CD4-positive, alpha-beta T cell (primary cell): ENCODE measurements around the gene ZNF335. TPM values are rescaled to one million over a fixed set of nuclear protein-coding genes. Genes with fewer than 3 reads are reported as not detected.

Experiments
- ATAC-seq: fragments of 200-7000 bp; cut with Tn5 transposase; one replicate; pipeline ENCODE4 v1.10.0; 2022; ENCODE audit warnings: mild to moderate bottlenecking; ENCODE audit not compliant: poor library complexity
- CTCF ChIA-PET: fragments of 350-600 bp; sonication (Branson Sonifier 250); formaldehyde crosslinking; loops from one replicate; lab custom pipeline; 2021; ENCODE audit warnings: antibody characterized with exemption, inconsistent platforms; lab: Charles Lee
- POLR2A ChIA-PET: fragments of 350-600 bp; sonication (Branson Sonifier 250); formaldehyde crosslinking; loops from one replicate; lab custom pipeline; 2021; ENCODE audit warnings: antibody characterized with exemption, inconsistent platforms; lab: Charles Lee
- DNase-seq, 14 experiments: peaks; one replicate each; pipeline ENCODE4 v3.0.0-alpha.2; 2013 to 2020; ENCODE audit warnings: mixed read lengths in 2 of 14
- H3K27ac ChIP-seq, 2 donors: one replicate each; pipeline versions ENCODE4 v1.5.1 to v1.7.0; 2013; ENCODE audit warnings: low read length in 2 of 2, low read depth in 1 of 2, mild to moderate bottlenecking in 1 of 2
- H3K27me3 ChIP-seq, 2 experiments: 1 replicate in 1 of 2; 2 replicates in 1 of 2; pipeline versions ENCODE4 v1.6.1 to v1.7.0; 2013; ENCODE audit warnings: low read length in 2 of 2, control low read depth in 1 of 2, mild to moderate bottlenecking in 1 of 2, moderate library complexity in 1 of 2; ENCODE audit not compliant: insufficient read depth in 2 of 2, control insufficient read depth in 1 of 2
- H3K36me3 ChIP-seq: one replicate; pipeline ENCODE4 v1.6.1; 2013; ENCODE audit warnings: low read length, control low read depth; ENCODE audit not compliant: insufficient read depth
- H3K4me1 ChIP-seq: one replicate; pipeline ENCODE4 v1.6.1; 2013; ENCODE audit warnings: low read length, control low read depth; ENCODE audit not compliant: insufficient read depth
- H3K4me3 ChIP-seq: one replicate; pipeline ENCODE4 v1.5.1; 2013; ENCODE audit warnings: mild to moderate bottlenecking, low read length, moderate library complexity
- H3K9me3 ChIP-seq, 2 experiments: 1 replicate in 1 of 2; 2 replicates in 1 of 2; pipeline versions ENCODE4 v1.6.1 to v1.7.0; 2013; ENCODE audit warnings: low read length in 2 of 2, mild to moderate bottlenecking in 2 of 2, control low read depth in 1 of 2, moderate library complexity in 1 of 2; ENCODE audit not compliant: control insufficient read depth in 1 of 2, insufficient read depth in 1 of 2
- H3K27ac Mint-ChIP-seq: one replicate; pipeline ENCODE4 v1.8.0; 2020; ENCODE audit warnings: mixed read lengths
- H3K27me3 Mint-ChIP-seq: one replicate; pipeline ENCODE4 v1.8.0; 2021; ENCODE audit warnings: mixed read lengths
- H3K36me3 Mint-ChIP-seq: one replicate; pipeline ENCODE4 v1.8.0; 2021; ENCODE audit warnings: low read depth, mixed read lengths
- H3K4me1 Mint-ChIP-seq: one replicate; pipeline ENCODE4 v1.8.0; 2021; ENCODE audit warnings: low read depth, mixed read lengths
- H3K4me3 Mint-ChIP-seq: one replicate; pipeline ENCODE4 v1.8.0; 2020; ENCODE audit warnings: mild to moderate bottlenecking, mixed read lengths
- H3K9me3 Mint-ChIP-seq: one replicate; pipeline ENCODE4 v1.8.0; 2020; ENCODE audit warnings: mixed read lengths
- intact Hi-C, 2 experiments: fragments of 100-400 bp; cut with DNase I in 1 of 2; cut with micrococcal nuclease in 1 of 2; formaldehyde crosslinking; loops; one replicate each; pipeline versions ENCODE4 v1.15.1 to v1.9.0; 2023 to 2025; cut with DNase I, micrococcal nuclease
- total RNA-seq, 174 experiments: library from RNA in 2 of 174; stranded (reverse) in 2 of 174; gene quantifications; one replicate each; pipeline ENCODE4 v1.2.3 and lab custom pipeline; 2021 to 2026
- TF ChIP-seq, protein P1 (sequence below): fragments of 200-600 bp; IDR thresholded peaks from one replicate; pipeline ENCODE4 v1.8.0; 2022; ENCODE audit warnings: antibody characterized with exemption, mild to moderate bottlenecking

Gene ZNF335
- total RNA-seq, 2 experiments from 2014 or later: 67.3 to 74.6 TPM

GRCh38 chr20:45912344-45912682 is 59.7 kb downstream of the ZNF335 start:
- H3K9me3 ChIP-seq: no peaks in the 10 kb centered on the region
- no peak overlapping the region for H3K27ac ChIP-seq
- no peak overlapping the region for H3K27ac Mint-ChIP-seq
- peaks cover 23% of the 10 kb centered on the region for H3K4me1 ChIP-seq
- peaks cover 35% of the 10 kb centered on the region for H3K27me3 Mint-ChIP-seq
- DNase-seq (no peak), ATAC-seq (no peak)
- H3K36me3 Mint-ChIP-seq: no peaks in the 10 kb centered on the region
- TF ChIP-seq, protein P1, sequence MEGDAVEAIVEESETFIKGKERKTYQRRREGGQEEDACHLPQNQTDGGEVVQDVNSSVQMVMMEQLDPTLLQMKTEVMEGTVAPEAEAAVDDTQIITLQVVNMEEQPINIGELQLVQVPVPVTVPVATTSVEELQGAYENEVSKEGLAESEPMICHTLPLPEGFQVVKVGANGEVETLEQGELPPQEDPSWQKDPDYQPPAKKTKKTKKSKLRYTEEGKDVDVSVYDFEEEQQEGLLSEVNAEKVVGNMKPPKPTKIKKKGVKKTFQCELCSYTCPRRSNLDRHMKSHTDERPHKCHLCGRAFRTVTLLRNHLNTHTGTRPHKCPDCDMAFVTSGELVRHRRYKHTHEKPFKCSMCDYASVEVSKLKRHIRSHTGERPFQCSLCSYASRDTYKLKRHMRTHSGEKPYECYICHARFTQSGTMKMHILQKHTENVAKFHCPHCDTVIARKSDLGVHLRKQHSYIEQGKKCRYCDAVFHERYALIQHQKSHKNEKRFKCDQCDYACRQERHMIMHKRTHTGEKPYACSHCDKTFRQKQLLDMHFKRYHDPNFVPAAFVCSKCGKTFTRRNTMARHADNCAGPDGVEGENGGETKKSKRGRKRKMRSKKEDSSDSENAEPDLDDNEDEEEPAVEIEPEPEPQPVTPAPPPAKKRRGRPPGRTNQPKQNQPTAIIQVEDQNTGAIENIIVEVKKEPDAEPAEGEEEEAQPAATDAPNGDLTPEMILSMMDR: no peak
- no peaks in the 10 kb centered on the region for H3K36me3 ChIP-seq
- peak overlapping the region; percentile 65 for H3K4me3 Mint-ChIP-seq
- peaks cover 14% of the 10 kb centered on the region for H3K4me1 Mint-ChIP-seq
- intact Hi-C loops: no loop called here
- ChIA-PET POLR2A (interaction anchor here (1.3 kb wide), 1 partner anchor 31 kb away, joined by 4 read pairs; the partner anchor contains the start of gene ZSWIM1), CTCF (no interaction called here)
- H3K27me3 ChIP-seq: peaks cover 14 to 26% of the 10 kb centered on the region in 2 experiments
- no peak overlapping the region for H3K4me3 ChIP-seq
- no peaks in the 10 kb centered on the region for H3K9me3 Mint-ChIP-seq

- H3K9me3 Mint-ChIP-seq: no peaks in the 10 kb centered on the region
- DNase-seq: peak in 5 of 14 experiments; percentile 27 to 67 (median 39)
- peak within 1 kb of the TSS; percentile 79 for H3K4me3 Mint-ChIP-seq
- H3K27me3 Mint-ChIP-seq: peaks cover 30% of the 10 kb centered on the region
- peak within 1 kb of the TSS; percentile 53 for H3K4me3 ChIP-seq
- ATAC-seq: peak; percentile 34
- POLR2A ChIA-PET: interaction anchor here (1.3 kb wide), 1 partner anchor 31 kb away, joined by 4 read pairs; the partner anchor contains the start of gene ZSWIM1
- H3K36me3 Mint-ChIP-seq: no peaks in the 10 kb centered on the region
- H3K27me3 ChIP-seq: peaks cover 14 to 24% of the 10 kb centered on the region in 2 experiments
- peaks cover 23% of the 10 kb centered on the region for H3K4me1 ChIP-seq
- TF ChIP-seq, protein P1: no peak
- CTCF ChIA-PET: no interaction called here
- intact Hi-C loops: loop anchor here in 1 of 2 experiments (2.0 kb wide), 1 partner anchor 21 kb away; no protein-coding TSS in a partner anchor
- H3K36me3 ChIP-seq: no peaks in the 10 kb centered on the region
- no peak within 1 kb of the TSS for H3K27ac Mint-ChIP-seq
- peaks cover 14% of the 10 kb centered on the region for H3K4me1 Mint-ChIP-seq
- no peaks in the 10 kb centered on the region for H3K9me3 ChIP-seq
- no peak within 1 kb of the TSS for H3K27ac ChIP-seq
Measured at GRCh38 chr20:45911486-45912343, 60.3 kb downstream of the ZNF335 start, which contains the start of gene PLTP. Gene PLTP, minus strand, starts transcription at chr20:45912155. Its CDS starts 703 bp downstream, at chr20:45911452.

DNA sequence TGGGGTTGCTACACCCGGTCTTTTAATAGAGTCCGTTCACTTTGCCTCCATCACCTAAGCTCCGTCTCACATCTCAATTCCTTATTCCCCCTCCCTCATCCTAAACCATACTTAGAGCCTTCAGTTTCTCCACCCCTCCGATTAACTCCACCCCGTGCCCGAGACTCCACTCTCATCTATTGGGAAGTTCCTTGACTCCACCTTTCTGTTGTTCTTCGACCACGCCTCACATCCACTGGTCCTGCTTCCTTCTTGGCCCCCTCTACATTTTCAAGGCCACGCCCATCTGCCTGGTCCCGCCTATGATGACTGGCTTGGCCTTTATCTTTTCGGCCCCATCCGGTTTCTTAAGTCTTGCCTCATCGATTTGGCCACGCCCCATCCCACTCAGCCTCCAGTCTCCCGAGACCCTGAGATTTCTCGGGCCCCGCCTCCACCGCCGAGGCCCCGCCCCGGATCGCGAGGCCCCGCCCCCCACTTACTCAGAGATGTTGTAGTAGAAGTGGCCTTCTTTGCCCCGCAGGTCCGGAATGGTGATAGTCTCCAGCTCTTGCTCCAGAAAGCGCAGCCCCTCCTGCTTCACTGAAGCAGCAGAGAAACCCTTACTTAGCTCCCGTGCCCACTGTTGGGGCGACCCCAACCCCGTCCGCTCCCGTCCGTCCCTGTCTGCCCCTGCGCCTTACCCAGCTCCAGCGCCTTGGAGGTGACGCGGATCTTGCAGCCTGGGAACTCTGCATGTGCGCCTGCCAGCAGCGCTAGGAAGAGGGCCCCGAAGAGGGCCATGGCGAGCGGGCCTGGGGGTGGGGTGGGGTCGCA is 61.1 kb downstream of the ZNF335 start:
- Histone ChIP-seq H3K27me3 (peaks cover 11 to 17% of the 10 kb centered on the region in 2 experiments), H3K4me3 (peak overlapping the region; percentile 53), H3K9me3 (no peaks in the 10 kb centered on the region), H3K27ac (no peak overlapping the region), H3K36me3 (no peaks in the 10 kb centered on the region), H3K4me1 (peaks cover 23% of the 10 kb centered on the region)
- Mint-ChIP-seq H3K27ac (no peak overlapping the region), H3K27me3 (peaks cover 24% of the 10 kb centered on the region), H3K4me3 (peak overlapping the region; percentile 79), H3K36me3 (no peaks in the 10 kb centered on the region), H3K9me3 (no peaks in the 10 kb centered on the region), H3K4me1 (peaks cover 14% of the 10 kb centered on the region)
- ChIA-PET POLR2A (interaction anchor here (1.2 to 1.3 kb wide), 2 partner anchors 26 to 30 kb away, joined by 4 read pairs; partner anchors contain the start of gene ZSWIM1), CTCF (interaction anchor here (1.3 to 1.6 kb wide), 2 partner anchors 60 to 112 kb away, joined by 3 read pairs; no protein-coding TSS in a partner anchor)
- intact Hi-C loops: loop anchor here in 1 of 2 experiments (2.0 kb wide), 1 partner anchor 22 kb away; no protein-coding TSS in a partner anchor
- DNase-seq (peak; percentile 64 to 92 (median 78)), ATAC-seq (peak; percentile 88)
- TF ChIP-seq, protein P1: no peak
